K562 (cell line): ENCODE measurements around the gene SMARCB1. TPM values are rescaled to one million over a fixed set of nuclear protein-coding genes. Genes with fewer than 3 reads are reported as not detected.

ENCODE experiments used
- ATAC-seq: fragments of 200-7000 bp; cut with Tn5 transposase; 3 replicates; pipeline ENCODE4 v1.9.1; 2020; ENCODE audit warnings: moderate library complexity
- BruUV-seq: library from RNA; stranded (reverse); fragments of 400-500 nt; replicated peaks from 2 replicates; lab custom pipeline; 2021; lab: Mats Ljungman, UMichigan
- CTCF ChIA-PET: fragments of 300-600 bp; formaldehyde crosslinking; extraction: SDS; loops from one replicate; lab custom pipeline; 2021; ENCODE audit warnings: low intra/inter-chr PET ratio; lab: Yijun Ruan, JAX
- POLR2A ChIA-PET: fragments of 300-600, 350-650 bp; sonication (Branson Sonifier 250); formaldehyde crosslinking; extraction: SDS; loops from one replicate; lab custom pipeline; 2021; ENCODE audit warnings: antibody characterized with exemption, inconsistent platforms; lab: Yijun Ruan, JAX
- DNase-seq, 4 experiments: peaks; one replicate each; pipeline versions ENCODE4 v3.0.0 to v3.0.0-alpha.2; 2011 to 2018; ENCODE audit warnings: low spot score in 3 of 4, mixed read lengths in 3 of 4; ENCODE audit errors: extremely low read depth in 1 of 4
- FAIRE-seq: peaks from 2 replicates; lab custom pipeline; 2011; peaks lifted over from hg19 to GRCh38; lab: Jason Lieb, UNC
- H2AFZ ChIP-seq: 2 replicates; pipeline ENCODE4 v1.6.0; 2011; ENCODE audit warnings: low read depth, low read length, control low read depth, inconsistent platforms
- H3K27ac ChIP-seq: fragments of 200-600 bp; 3 replicates; pipeline ENCODE4 v1.8.0; 2011; ENCODE audit warnings: low read depth, mild to moderate bottlenecking, control low read depth, inconsistent platforms, low read length, moderate library complexity, mixed read lengths; ENCODE audit errors: extremely low read depth
- H3K27me3 ChIP-seq, 2 experiments: fragments of 300-600 bp in 1 of 2; 2 replicates in 1 of 2; 3 replicates in 1 of 2; pipeline versions ENCODE4 v1.6.0 to v1.8.0; 2011; ENCODE audit warnings: inconsistent platforms in 2 of 2, low read length in 2 of 2, mild to moderate bottlenecking in 1 of 2, mixed read lengths in 1 of 2, moderate library complexity in 1 of 2; ENCODE audit not compliant: control insufficient read depth in 2 of 2, insufficient read depth in 2 of 2
- H3K36me3 ChIP-seq: fragments of 300-600 bp; 3 replicates; pipeline ENCODE4 v1.8.0; 2011; ENCODE audit warnings: mild to moderate bottlenecking, low read length, inconsistent platforms; ENCODE audit not compliant: control insufficient read depth, insufficient read depth
- H3K4me1 ChIP-seq, 2 experiments: fragments of 200-600 bp in 1 of 2; replicated peaks in 1 of 2; 2 replicates in 1 of 2; 3 replicates in 1 of 2; pipeline versions ENCODE4 v1.5.1 to v1.8.0; 2011; ENCODE audit warnings: inconsistent platforms in 2 of 2, low read length in 2 of 2, mild to moderate bottlenecking in 1 of 2, mixed read lengths in 1 of 2, moderate library complexity in 1 of 2; ENCODE audit not compliant: control insufficient read depth in 2 of 2, insufficient read depth in 2 of 2
- H3K4me2 ChIP-seq: 2 replicates; pipeline ENCODE4 v1.6.1; 2011; ENCODE audit warnings: low read length, control low read depth, inconsistent platforms, mixed read lengths; ENCODE audit not compliant: insufficient read depth
- H3K4me3 ChIP-seq: fragments of 200-600 bp; sonication (generic), shearing (Covaris generic); 2 replicates; pipeline ENCODE4 v1.5.1; 2016; ENCODE audit warnings: control low read depth, inconsistent platforms
- H3K79me2 ChIP-seq: fragments of 200-600 bp; 3 replicates; pipeline ENCODE4 v1.8.0; 2011; ENCODE audit warnings: low read length, inconsistent platforms; ENCODE audit not compliant: control insufficient read depth, insufficient read depth
- H3K9ac ChIP-seq, 2 experiments: 2 replicates each; pipeline versions ENCODE4 v1.6.0 to v1.6.1; 2011; ENCODE audit warnings: low read depth in 2 of 2, low read length in 2 of 2, control low read depth in 1 of 2, inconsistent platforms in 1 of 2, mild to moderate bottlenecking in 1 of 2, mixed read lengths in 1 of 2; ENCODE audit not compliant: insufficient read depth in 1 of 2
- H3K9me1 ChIP-seq: one replicate; pipeline ENCODE4 v1.6.0; 2011; ENCODE audit warnings: inconsistent platforms, mild to moderate bottlenecking, low read length, moderate library complexity; ENCODE audit not compliant: control insufficient read depth, insufficient read depth
- H3K9me3 ChIP-seq: replicated peaks from 2 replicates; pipeline ENCODE4 v1.5.1; 2011; ENCODE audit warnings: low read depth, low read length, inconsistent platforms; ENCODE audit not compliant: control insufficient read depth, insufficient read depth
- H4K20me1 ChIP-seq: replicated peaks from 2 replicates; pipeline ENCODE4 v1.6.1; 2011; ENCODE audit warnings: low read length, inconsistent platforms, mixed read lengths; ENCODE audit not compliant: control insufficient read depth, insufficient read depth
- BCOR ChIP-seq: fragments of 450-650 bp; IDR thresholded peaks from 2 replicates; pipeline ENCODE4 v1.6.1; 2016
- FOXM1 ChIP-seq, 2 experiments: fragments of 450-650 bp in 1 of 2; sonication (generic) in 1 of 2; formaldehyde crosslinking in 1 of 2; IDR thresholded peaks; 2 replicates each; pipeline versions ENCODE4 v1.6.1 to v1.9.0; 2017 to 2022; ENCODE audit warnings: low read depth in 2 of 2, mild to moderate bottlenecking in 2 of 2, missing genetic modification reagents in 1 of 2, moderate library complexity in 1 of 2
- RBFOX2 ChIP-seq: fragments of 200-400 bp; formaldehyde crosslinking; IDR thresholded peaks from 2 replicates; pipeline ENCODE4 v1.6.1; 2017; ENCODE audit warnings: low read depth, mild to moderate bottlenecking, low read length, moderate library complexity
- SRSF1 ChIP-seq: fragments of 200-400 bp; formaldehyde crosslinking; IDR thresholded peaks from 2 replicates; pipeline ENCODE4 v1.6.1; 2017; ENCODE audit warnings: mild to moderate bottlenecking, low read depth, low read length, moderate library complexity
- ZNF282 ChIP-seq: sonication (generic); formaldehyde crosslinking; IDR thresholded peaks from 2 replicates; pipeline ENCODE4 v1.8.1; 2023; ENCODE audit warnings: missing genetic modification reagents
- WGBS: fragments of 100-300 bp; shearing (Covaris generic); methylation state at CpG from one replicate; pipeline ENCODE4 v1.1.6; 2016; ENCODE audit warnings: low coverage, mixed read lengths; ENCODE audit not compliant: insufficient coverage; ENCODE audit errors: missing lambda C conversion rate; 5-methylcytosine and 5-hydroxymethylcytosine counted together
- in situ Hi-C: fragments of 300-500 bp; cut with MboI; formaldehyde crosslinking; loops from 4 replicates; pipeline ENCODE4 v1.15.0; 2018; ENCODE audit warnings: inconsistent platforms, mixed read lengths
- intact Hi-C: fragments of 100-400 bp; cut with micrococcal nuclease; formaldehyde crosslinking; loops from 2 replicates; pipeline ENCODE4 v1.14.2; 2022
- polyA plus RNA-seq, 8 experiments: library from polyadenylated mRNA; depleted of rRNA in 4 of 8; stranded (reverse) in 5 of 8; unstranded in 3 of 8; fragments of >200 nt; fragmentation: Nextera tagmentation in 2 of 8; fragmentation: Illumina TruSeq in 1 of 8; extraction: Ambion mirVana in 2 of 8; extraction: Trizol in 1 of 8; gene quantifications; 2 replicates each; pipeline versions ENCODE4 v1.2.1 to v1.2.3, GENCODE V29; 2011 to 2014; ENCODE audit warnings: inconsistent platforms in 1 of 8, missing spikeins in 1 of 8
- total RNA-seq, 7 experiments: library from RNA; depleted of rRNA in 6 of 7; stranded (reverse); fragments of >200 nt in 6 of 7; fragmentation: Illumina TruSeq in 2 of 7; extraction: Trizol in 2 of 7; gene quantifications; 2 replicates each; pipeline versions ENCODE4 v1.2.1 to v1.2.3, GENCODE V29; 2011 to 2021; ENCODE audit warnings: low replicate concordance in 1 of 7
- TF ChIP-seq, protein P1 (sequence below): fragments of 150-350 bp; IDR thresholded peaks from 2 replicates; pipeline ENCODE4 v1.6.1; 2014; ENCODE audit warnings: low read depth, mild to moderate bottlenecking, low read length, borderline replicate concordance
- TF ChIP-seq, protein P2 (sequence below): fragments of 250-450 bp; sonication (Bioruptor Pico); IDR thresholded peaks from 2 replicates; pipeline ENCODE4 v1.4.0; 2020
- TF ChIP-seq, protein P3 (sequence below): fragments of 450-650 bp; IDR thresholded peaks from 2 replicates; pipeline ENCODE4 v1.6.1; 2018; ENCODE audit warnings: mild to moderate bottlenecking, low read depth; ENCODE audit not compliant: partially characterized antibody

Gene SMARCB1
- total and polyA plus RNA-seq, 9 of the 15 experiments (the other 6 are each of a cell fraction or from before 2014, with no cell fraction given): 1.2 to 113 (median 65.4) TPM

DNA sequence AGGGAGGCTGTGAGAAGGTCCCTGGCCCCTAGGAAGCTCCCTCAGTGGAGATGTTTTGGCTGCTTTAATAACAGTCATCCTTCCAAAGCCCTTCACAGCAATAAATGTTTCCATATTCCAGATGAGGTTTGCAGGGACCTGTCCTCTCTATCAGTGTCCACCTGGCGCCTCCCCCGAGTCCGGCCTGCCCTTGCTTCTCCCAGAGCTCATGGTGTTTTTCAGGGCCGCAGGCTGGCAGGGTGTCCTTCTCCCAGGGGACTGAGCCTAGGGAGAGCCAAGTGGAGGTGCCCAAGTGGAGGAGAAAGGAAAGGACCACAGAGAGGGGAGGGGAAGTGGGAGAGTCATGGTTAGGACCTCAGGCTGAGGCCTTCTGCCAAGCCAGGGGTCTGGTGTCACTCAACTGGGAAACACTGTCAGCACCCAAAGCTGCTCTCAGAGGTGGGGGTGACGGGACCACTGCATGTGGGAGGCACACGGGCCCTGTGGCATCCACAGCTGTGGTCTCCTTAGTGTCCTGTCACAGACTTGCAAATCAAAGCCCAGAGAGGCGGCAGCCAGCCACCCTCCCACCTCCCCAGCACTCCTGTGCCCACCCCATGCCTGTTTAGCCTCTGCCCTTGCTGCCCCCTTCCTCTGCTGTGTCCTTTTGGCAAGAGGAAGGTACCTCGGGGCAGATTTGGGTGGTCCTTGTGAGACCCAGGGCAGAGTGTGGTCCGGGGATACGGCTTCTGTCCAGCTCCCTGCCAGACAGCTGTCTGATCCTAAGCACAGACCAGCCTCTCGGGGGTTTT, 45.7 kb downstream of the SMARCB1 start:
- WGBS: 76% methylated on average over 8 of the region's 11 CpGs
- POLR2A ChIA-PET: interaction anchor here (0.6 kb wide), 1 partner anchor 204 kb away, joined by 3 read pairs; no protein-coding TSS in a partner anchor
- Histone ChIP-seq H3K4me3 (no peak overlapping the region), H3K9ac (no peak overlapping the region; a peak in 1 of 4 replicates), H3K36me3 (peaks cover 55% of the 10 kb centered on the region; the same call in 2 of the 3 replicates), H2AFZ (no peak overlapping the region), H3K27me3 (no peaks in the 10 kb centered on the region), H3K9me3 (no peaks in the 10 kb centered on the region), H4K20me1 (no peaks in the 10 kb centered on the region; the same call in 1 of the 2 replicates), H3K4me2 (no peak overlapping the region), H3K4me1 (peaks cover 0 to 20% of the 10 kb centered on the region in 2 experiments; a peak in 3 of 5 replicates), H3K9me1 (no peaks in the 10 kb centered on the region), H3K79me2 (no peaks in the 10 kb centered on the region), H3K27ac (no peak overlapping the region)
- in situ Hi-C loops: no loop called here
- intact Hi-C loops: no loop called here
- ATAC-seq (no peak), FAIRE-seq (no peak), DNase-seq (no peak)
- CTCF ChIA-PET: no interaction called here
- BruUV-seq: no TSS peak
- no peak for TF ChIP-seq RBFOX2
- no peak for TF ChIP-seq ZNF282 (CRISPR knock-in tag)
- no peak for TF ChIP-seq BCOR
- TF ChIP-seq SRSF1: no peak
- TF ChIP-seq, protein P1, sequence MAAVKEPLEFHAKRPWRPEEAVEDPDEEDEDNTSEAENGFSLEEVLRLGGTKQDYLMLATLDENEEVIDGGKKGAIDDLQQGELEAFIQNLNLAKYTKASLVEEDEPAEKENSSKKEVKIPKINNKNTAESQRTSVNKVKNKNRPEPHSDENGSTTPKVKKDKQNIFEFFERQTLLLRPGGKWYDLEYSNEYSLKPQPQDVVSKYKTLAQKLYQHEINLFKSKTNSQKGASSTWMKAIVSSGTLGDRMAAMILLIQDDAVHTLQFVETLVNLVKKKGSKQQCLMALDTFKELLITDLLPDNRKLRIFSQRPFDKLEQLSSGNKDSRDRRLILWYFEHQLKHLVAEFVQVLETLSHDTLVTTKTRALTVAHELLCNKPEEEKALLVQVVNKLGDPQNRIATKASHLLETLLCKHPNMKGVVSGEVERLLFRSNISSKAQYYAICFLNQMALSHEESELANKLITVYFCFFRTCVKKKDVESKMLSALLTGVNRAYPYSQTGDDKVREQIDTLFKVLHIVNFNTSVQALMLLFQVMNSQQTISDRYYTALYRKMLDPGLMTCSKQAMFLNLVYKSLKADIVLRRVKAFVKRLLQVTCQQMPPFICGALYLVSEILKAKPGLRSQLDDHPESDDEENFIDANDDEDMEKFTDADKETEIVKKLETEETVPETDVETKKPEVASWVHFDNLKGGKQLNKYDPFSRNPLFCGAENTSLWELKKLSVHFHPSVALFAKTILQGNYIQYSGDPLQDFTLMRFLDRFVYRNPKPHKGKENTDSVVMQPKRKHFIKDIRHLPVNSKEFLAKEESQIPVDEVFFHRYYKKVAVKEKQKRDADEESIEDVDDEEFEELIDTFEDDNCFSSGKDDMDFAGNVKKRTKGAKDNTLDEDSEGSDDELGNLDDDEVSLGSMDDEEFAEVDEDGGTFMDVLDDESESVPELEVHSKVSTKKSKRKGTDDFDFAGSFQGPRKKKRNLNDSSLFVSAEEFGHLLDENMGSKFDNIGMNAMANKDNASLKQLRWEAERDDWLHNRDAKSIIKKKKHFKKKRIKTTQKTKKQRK: no peak
- TF ChIP-seq, protein P2, sequence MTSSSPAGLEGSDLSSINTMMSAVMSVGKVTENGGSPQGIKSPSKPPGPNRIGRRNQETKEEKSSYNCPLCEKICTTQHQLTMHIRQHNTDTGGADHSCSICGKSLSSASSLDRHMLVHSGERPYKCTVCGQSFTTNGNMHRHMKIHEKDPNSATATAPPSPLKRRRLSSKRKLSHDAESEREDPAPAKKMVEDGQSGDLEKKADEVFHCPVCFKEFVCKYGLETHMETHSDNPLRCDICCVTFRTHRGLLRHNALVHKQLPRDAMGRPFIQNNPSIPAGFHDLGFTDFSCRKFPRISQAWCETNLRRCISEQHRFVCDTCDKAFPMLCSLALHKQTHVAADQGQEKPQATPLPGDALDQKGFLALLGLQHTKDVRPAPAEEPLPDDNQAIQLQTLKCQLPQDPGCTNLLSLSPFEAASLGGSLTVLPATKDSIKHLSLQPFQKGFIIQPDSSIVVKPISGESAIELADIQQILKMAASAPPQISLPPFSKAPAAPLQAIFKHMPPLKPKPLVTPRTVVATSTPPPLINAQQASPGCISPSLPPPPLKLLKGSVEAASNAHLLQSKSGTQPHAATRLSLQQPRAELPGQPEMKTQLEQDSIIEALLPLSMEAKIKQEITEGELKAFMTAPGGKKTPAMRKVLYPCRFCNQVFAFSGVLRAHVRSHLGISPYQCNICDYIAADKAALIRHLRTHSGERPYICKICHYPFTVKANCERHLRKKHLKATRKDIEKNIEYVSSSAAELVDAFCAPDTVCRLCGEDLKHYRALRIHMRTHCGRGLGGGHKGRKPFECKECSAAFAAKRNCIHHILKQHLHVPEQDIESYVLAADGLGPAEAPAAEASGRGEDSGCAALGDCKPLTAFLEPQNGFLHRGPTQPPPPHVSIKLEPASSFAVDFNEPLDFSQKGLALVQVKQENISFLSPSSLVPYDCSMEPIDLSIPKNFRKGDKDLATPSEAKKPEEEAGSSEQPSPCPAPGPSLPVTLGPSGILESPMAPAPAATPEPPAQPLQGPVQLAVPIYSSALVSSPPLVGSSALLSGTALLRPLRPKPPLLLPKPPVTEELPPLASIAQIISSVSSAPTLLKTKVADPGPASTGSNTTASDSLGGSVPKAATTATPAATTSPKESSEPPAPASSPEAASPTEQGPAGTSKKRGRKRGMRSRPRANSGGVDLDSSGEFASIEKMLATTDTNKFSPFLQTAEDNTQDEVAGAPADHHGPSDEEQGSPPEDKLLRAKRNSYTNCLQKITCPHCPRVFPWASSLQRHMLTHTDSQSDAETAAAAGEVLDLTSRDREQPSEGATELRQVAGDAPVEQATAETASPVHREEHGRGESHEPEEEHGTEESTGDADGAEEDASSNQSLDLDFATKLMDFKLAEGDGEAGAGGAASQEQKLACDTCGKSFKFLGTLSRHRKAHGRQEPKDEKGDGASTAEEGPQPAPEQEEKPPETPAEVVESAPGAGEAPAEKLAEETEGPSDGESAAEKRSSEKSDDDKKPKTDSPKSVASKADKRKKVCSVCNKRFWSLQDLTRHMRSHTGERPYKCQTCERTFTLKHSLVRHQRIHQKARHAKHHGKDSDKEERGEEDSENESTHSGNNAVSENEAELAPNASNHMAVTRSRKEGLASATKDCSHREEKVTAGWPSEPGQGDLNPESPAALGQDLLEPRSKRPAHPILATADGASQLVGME (CRISPR knock-in tag): no peak
- TF ChIP-seq, protein P3, sequence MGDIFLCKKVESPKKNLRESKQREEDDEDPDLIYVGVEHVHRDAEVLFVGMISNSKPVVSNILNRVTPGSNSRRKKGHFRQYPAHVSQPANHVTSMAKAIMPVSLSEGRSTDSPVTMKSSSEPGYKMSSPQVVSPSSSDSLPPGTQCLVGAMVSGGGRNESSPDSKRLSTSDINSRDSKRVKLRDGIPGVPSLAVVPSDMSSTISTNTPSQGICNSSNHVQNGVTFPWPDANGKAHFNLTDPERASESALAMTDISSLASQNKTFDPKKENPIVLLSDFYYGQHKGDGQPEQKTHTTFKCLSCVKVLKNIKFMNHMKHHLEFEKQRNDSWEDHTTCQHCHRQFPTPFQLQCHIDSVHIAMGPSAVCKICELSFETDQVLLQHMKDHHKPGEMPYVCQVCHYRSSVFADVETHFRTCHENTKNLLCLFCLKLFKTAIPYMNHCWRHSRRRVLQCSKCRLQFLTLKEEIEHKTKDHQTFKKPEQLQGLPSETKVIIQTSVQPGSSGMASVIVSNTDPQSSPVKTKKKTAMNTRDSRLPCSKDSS: no peak
- TF ChIP-seq FOXM1 (IDR thresholded peaks at IDR 0.05; ENCODE audit: low read depth): no peak
- TF ChIP-seq FOXM1 (CRISPR knock-in tag; IDR thresholded peaks at IDR 0.05; ENCODE audit: low read depth): no peak
